ENCODE results near the gene SLIT1.

The SLIT1 gene

GRCh38 chr10:97140902-97141745 is 44.6 kb downstream of the SLIT1 start:
- DNase-seq: no peak
- Histone ChIP-seq H3K36me3 (ENCODE audit: control insufficient read depth in 1 of 2, insufficient read depth in 2 of 2, low read depth in 1 of 2, low read length in 2 of 2) (no peaks in the 10 kb centered on the region), H3K4ac (ENCODE audit: low read depth in 1 of 2, low read length in 2 of 2) (no peak overlapping the region), H2AFZ (ENCODE audit: low read depth, low read length) (no peak overlapping the region), H3K4me1 (ENCODE audit: control insufficient read depth, insufficient read depth, low read depth, low read length) (peaks cover 2% of the 10 kb centered on the region), H3K18ac (ENCODE audit: low read depth in 1 of 2, low read length in 2 of 2) (no peak overlapping the region), H2BK120ac (ENCODE audit: low read depth, low read length) (no peak overlapping the region), H2BK5ac (ENCODE audit: low read depth, low read length, poor library complexity, severe bottlenecking) (no peak overlapping the region), H3K23ac (ENCODE audit: low read length in 2 of 2) (no peak overlapping the region), H3K9ac (ENCODE audit: low read length) (no peak overlapping the region), H3K27me3 (ENCODE audit: control insufficient read depth in 1 of 2, insufficient read depth in 1 of 2, low read length in 2 of 2) (peaks cover 70 to 82% of the 10 kb centered on the region in 2 experiments), H2AK5ac (ENCODE audit: low read length, severe bottlenecking) (no peak overlapping the region), H3K4me2 (ENCODE audit: low read length, poor library complexity, severe bottlenecking) (no peak overlapping the region), H3K14ac (ENCODE audit: low read length in 2 of 2) (no peak overlapping the region), H3K27ac (ENCODE audit: low read length, poor library complexity, severe bottlenecking) (no peak overlapping the region), H3K79me1 (replicated peaks; ENCODE audit: low read length, poor library complexity, severe bottlenecking) (no peaks in the 10 kb centered on the region), H2BK12ac (ENCODE audit: low read length in 2 of 2) (no peak overlapping the region), H4K91ac (ENCODE audit: low read length) (no peak overlapping the region), H3K9me3 (ENCODE audit: control insufficient read depth, low read length) (peaks cover 9% of the 10 kb centered on the region), H4K8ac (ENCODE audit: low read length) (no peak overlapping the region), H2BK15ac (ENCODE audit: low read depth, poor library complexity, severe bottlenecking) (no peak overlapping the region), H3K4me3 (ENCODE audit: insufficient read depth in 1 of 2, low read depth in 1 of 2, low read length in 2 of 2) (no peak overlapping the region)
- WGBS: 33% methylated on average over 17 of the region's 23 CpGs

GRCh38 chr10:97140049-97140846 is 45.5 kb downstream of the SLIT1 start:
- H3K4me1 ChIP-seq (ENCODE audit: control insufficient read depth, insufficient read depth, low read depth, low read length): peaks cover 2% of the 10 kb centered on the region
- H2BK12ac ChIP-seq (ENCODE audit: low read length in 2 of 2): no peak overlapping the region
- no peak overlapping the region for H3K27ac ChIP-seq (ENCODE audit: low read length, poor library complexity, severe bottlenecking)
- H3K14ac ChIP-seq (ENCODE audit: low read length in 2 of 2): no peak overlapping the region
- H3K9ac ChIP-seq (ENCODE audit: low read length): no peak overlapping the region
- H3K18ac ChIP-seq (ENCODE audit: low read depth in 1 of 2, low read length in 2 of 2): no peak overlapping the region
- no peak overlapping the region for H3K4me3 ChIP-seq (ENCODE audit: insufficient read depth in 1 of 2, low read depth in 1 of 2, low read length in 2 of 2)
- no peak overlapping the region for H3K23ac ChIP-seq (ENCODE audit: low read length in 2 of 2)
- no peak overlapping the region for H2BK5ac ChIP-seq (ENCODE audit: low read depth, low read length, poor library complexity, severe bottlenecking)
- H2AFZ ChIP-seq (ENCODE audit: low read depth, low read length): no peak overlapping the region
- H3K9me3 ChIP-seq (ENCODE audit: control insufficient read depth, low read length): peaks cover 9% of the 10 kb centered on the region
- H2AK5ac ChIP-seq (ENCODE audit: low read length, severe bottlenecking): no peak overlapping the region
- no peak overlapping the region for H2BK120ac ChIP-seq (ENCODE audit: low read depth, low read length)
- H3K79me1 ChIP-seq (replicated peaks; ENCODE audit: low read length, poor library complexity, severe bottlenecking): no peaks in the 10 kb centered on the region
- DNase-seq: no peak
- no peak overlapping the region for H4K8ac ChIP-seq (ENCODE audit: low read length)
- H3K27me3 ChIP-seq (ENCODE audit: control insufficient read depth in 1 of 2, insufficient read depth in 1 of 2, low read length in 2 of 2): peaks cover 72 to 77% of the 10 kb centered on the region in 2 experiments
- H4K91ac ChIP-seq (ENCODE audit: low read length): no peak overlapping the region
- H3K4me2 ChIP-seq (ENCODE audit: low read length, poor library complexity, severe bottlenecking): no peak overlapping the region
- no peak overlapping the region for H2BK15ac ChIP-seq (ENCODE audit: low read depth, poor library complexity, severe bottlenecking)
- 46% methylated on average over 22 of the region's 23 CpGs for WGBS
- no peak overlapping the region for H3K4ac ChIP-seq (ENCODE audit: low read depth in 1 of 2, low read length in 2 of 2)
- H3K36me3 ChIP-seq (ENCODE audit: control insufficient read depth in 1 of 2, insufficient read depth in 2 of 2, low read depth in 1 of 2, low read length in 2 of 2): no peaks in the 10 kb centered on the region

- no peak for DNase-seq
- no peak overlapping the region for H2BK120ac ChIP-seq (ENCODE audit: low read depth, low read length)
Observed at GRCh38 chr10:97139651-97140048, 46.1 kb downstream of the SLIT1 start.

GRCh38 chr10:97138846-97139245 is 46.9 kb downstream of the SLIT1 start:
- Histone ChIP-seq H3K4ac (ENCODE audit: low read depth in 1 of 2, low read length in 2 of 2) (no peak overlapping the region), H3K36me3 (ENCODE audit: control insufficient read depth in 1 of 2, insufficient read depth in 2 of 2, low read depth in 1 of 2, low read length in 2 of 2) (no peaks in the 10 kb centered on the region), H3K23ac (ENCODE audit: low read length in 2 of 2) (no peak overlapping the region), H2BK5ac (ENCODE audit: low read depth, low read length, poor library complexity, severe bottlenecking) (no peak overlapping the region), H3K9ac (ENCODE audit: low read length) (no peak overlapping the region), H3K14ac (ENCODE audit: low read length in 2 of 2) (no peak overlapping the region), H3K79me1 (replicated peaks; ENCODE audit: low read length, poor library complexity, severe bottlenecking) (no peaks in the 10 kb centered on the region), H3K27me3 (ENCODE audit: control insufficient read depth in 1 of 2, insufficient read depth in 1 of 2, low read length in 2 of 2) (peaks cover 72 to 81% of the 10 kb centered on the region in 2 experiments), H3K9me3 (ENCODE audit: control insufficient read depth, low read length) (peaks cover 9% of the 10 kb centered on the region), H3K27ac (ENCODE audit: low read length, poor library complexity, severe bottlenecking) (no peak overlapping the region), H3K4me3 (ENCODE audit: insufficient read depth in 1 of 2, low read depth in 1 of 2, low read length in 2 of 2) (no peak overlapping the region), H2BK120ac (ENCODE audit: low read depth, low read length) (no peak overlapping the region), H4K91ac (ENCODE audit: low read length) (no peak overlapping the region), H3K18ac (ENCODE audit: low read depth in 1 of 2, low read length in 2 of 2) (no peak overlapping the region), H2BK15ac (ENCODE audit: low read depth, poor library complexity, severe bottlenecking) (no peak overlapping the region), H2AK5ac (ENCODE audit: low read length, severe bottlenecking) (no peak overlapping the region), H2BK12ac (ENCODE audit: low read length in 2 of 2) (no peak overlapping the region), H4K8ac (ENCODE audit: low read length) (no peak overlapping the region), H3K4me2 (ENCODE audit: low read length, poor library complexity, severe bottlenecking) (no peak overlapping the region), H2AFZ (ENCODE audit: low read depth, low read length) (no peak overlapping the region), H3K4me1 (ENCODE audit: control insufficient read depth, insufficient read depth, low read depth, low read length) (peaks cover 2% of the 10 kb centered on the region)
- 86% methylated on average over 7 of the region's 7 CpGs for WGBS
- no peak for DNase-seq

More at GRCh38 chr10:97139651-97140048, 46.1 kb downstream of the SLIT1 start:
- Histone ChIP-seq H3K27ac (ENCODE audit: low read length, poor library complexity, severe bottlenecking) (no peak overlapping the region), H3K18ac (ENCODE audit: low read depth in 1 of 2, low read length in 2 of 2) (no peak overlapping the region), H4K8ac (ENCODE audit: low read length) (no peak overlapping the region), H3K9ac (ENCODE audit: low read length) (no peak overlapping the region), H3K4me2 (ENCODE audit: low read length, poor library complexity, severe bottlenecking) (no peak overlapping the region), H3K4ac (ENCODE audit: low read depth in 1 of 2, low read length in 2 of 2) (no peak overlapping the region), H3K4me3 (ENCODE audit: insufficient read depth in 1 of 2, low read depth in 1 of 2, low read length in 2 of 2) (no peak overlapping the region), H2BK5ac (ENCODE audit: low read depth, low read length, poor library complexity, severe bottlenecking) (no peak overlapping the region), H3K4me1 (ENCODE audit: control insufficient read depth, insufficient read depth, low read depth, low read length) (peaks cover 2% of the 10 kb centered on the region), H2BK12ac (ENCODE audit: low read length in 2 of 2) (no peak overlapping the region), H3K9me3 (ENCODE audit: control insufficient read depth, low read length) (peaks cover 9% of the 10 kb centered on the region), H4K91ac (ENCODE audit: low read length) (no peak overlapping the region), H3K23ac (ENCODE audit: low read length in 2 of 2) (no peak overlapping the region), H3K14ac (ENCODE audit: low read length in 2 of 2) (no peak overlapping the region), H3K36me3 (ENCODE audit: control insufficient read depth in 1 of 2, insufficient read depth in 2 of 2, low read depth in 1 of 2, low read length in 2 of 2) (no peaks in the 10 kb centered on the region), H3K27me3 (ENCODE audit: control insufficient read depth in 1 of 2, insufficient read depth in 1 of 2, low read length in 2 of 2) (peaks cover 75 to 77% of the 10 kb centered on the region in 2 experiments), H3K79me1 (replicated peaks; ENCODE audit: low read length, poor library complexity, severe bottlenecking) (no peaks in the 10 kb centered on the region), H2BK15ac (ENCODE audit: low read depth, poor library complexity, severe bottlenecking) (no peak overlapping the region), H2AK5ac (ENCODE audit: low read length, severe bottlenecking) (no peak overlapping the region), H2AFZ (ENCODE audit: low read depth, low read length) (no peak overlapping the region)
- 74% methylated on average over 6 of the region's 6 CpGs for WGBS

Measured in mesenchymal stem cell (in vitro differentiated cells and primary cell).